GM12878 (cell line): ENCODE results near the gene OLFM1. TPM values are rescaled to one million over a fixed set of nuclear protein-coding genes. Genes with fewer than 3 reads are reported as not detected.

Source experiments
- ATAC-seq: fragments of 200-7000 bp; cut with Tn5 transposase; 3 replicates; pipeline ENCODE4 v1.9.1; 2020; ENCODE audit warnings: mild to moderate bottlenecking, moderate library complexity
- BruUV-seq: library from RNA; stranded (reverse); fragments of 400-500 nt; replicated peaks from 2 replicates; lab custom pipeline; 2021; lab: Mats Ljungman, UMichigan
- CTCF ChIA-PET: fragments of 300-600 bp; sonication (Branson Sonifier 250); formaldehyde crosslinking; extraction: SDS; loops from one replicate; lab custom pipeline; 2021; ENCODE audit warnings: inconsistent platforms; lab: Yijun Ruan, JAX
- POLR2A ChIA-PET: fragments of 350-600 bp; formaldehyde crosslinking; extraction: SDS; loops from one replicate; lab custom pipeline; 2021; ENCODE audit warnings: inconsistent platforms; lab: Charles Lee
- RAD21 ChIA-PET: fragments of 300-600 bp; sonication (Branson Sonifier 250); formaldehyde crosslinking; loops from one replicate; lab custom pipeline; 2023; ENCODE audit warnings: antibody characterized with exemption; ENCODE audit not compliant: unreplicated experiment; lab: Charles Lee
- SMC1A ChIA-PET: fragments of 300-600 bp; sonication (Branson Sonifier 250); formaldehyde crosslinking; loops from one replicate; lab custom pipeline; 2023; ENCODE audit not compliant: unreplicated experiment, uncharacterized antibody; lab: Charles Lee
- DNase-seq: peaks from one replicate; pipeline ENCODE4 v3.0.0-alpha.2; 2011; ENCODE audit warnings: low read depth, low spot score
- FAIRE-seq: peaks from 3 replicates; lab custom pipeline; 2011; peaks lifted over from hg19 to GRCh38; lab: Jason Lieb, UNC
- H2AFZ ChIP-seq: 2 replicates; pipeline ENCODE4 v1.6.0; 2011; ENCODE audit warnings: low read depth, low read length, control low read depth; ENCODE audit not compliant: control insufficient read depth
- H3K27ac ChIP-seq: 2 replicates; pipeline ENCODE4 v1.5.1; 2011; ENCODE audit warnings: control low read depth; ENCODE audit not compliant: control insufficient read depth, insufficient read depth
- H3K27me3 ChIP-seq, 2 experiments: replicated peaks in 1 of 2; 2 replicates each; pipeline versions ENCODE4 v1.6.0 to v1.6.1; 2011; ENCODE audit warnings: low read length in 1 of 2; ENCODE audit not compliant: control insufficient read depth in 2 of 2, insufficient read depth in 2 of 2
- H3K36me3 ChIP-seq, 2 experiments: 2 replicates each; pipeline ENCODE4 v1.5.1; 2011; ENCODE audit warnings: low read length in 1 of 2; ENCODE audit not compliant: control insufficient read depth in 2 of 2, insufficient read depth in 2 of 2
- H3K4me1 ChIP-seq: 2 replicates; pipeline ENCODE4 v1.6.1; 2011; ENCODE audit warnings: mild to moderate bottlenecking, low read length, moderate library complexity, mixed read lengths; ENCODE audit not compliant: control insufficient read depth, insufficient read depth
- H3K4me2 ChIP-seq: 2 replicates; pipeline ENCODE4 v1.6.0; 2011; ENCODE audit warnings: control low read depth; ENCODE audit not compliant: control insufficient read depth, insufficient read depth
- H3K4me3 ChIP-seq: fragments of 200-600 bp; sonication (generic); 2 replicates; pipeline ENCODE4 v1.5.1; 2016
- H3K79me2 ChIP-seq: 2 replicates; pipeline ENCODE4 v1.6.0; 2011; ENCODE audit warnings: low read length; ENCODE audit not compliant: control insufficient read depth, insufficient read depth
- H3K9ac ChIP-seq: 2 replicates; pipeline ENCODE4 v1.8.0; 2011; ENCODE audit warnings: low read length, control low read depth, mixed read lengths; ENCODE audit not compliant: control insufficient read depth, insufficient read depth
- H3K9me3 ChIP-seq: replicated peaks from 3 replicates; pipeline ENCODE4 v1.5.1; 2011; ENCODE audit warnings: mild to moderate bottlenecking, low read length; ENCODE audit not compliant: control insufficient read depth, insufficient read depth
- H4K20me1 ChIP-seq: 2 replicates; pipeline ENCODE4 v1.6.0; 2011; ENCODE audit not compliant: control insufficient read depth, insufficient read depth
- CUX1 ChIP-seq: IDR thresholded peaks from 2 replicates; pipeline ENCODE4 v1.6.1; 2012; ENCODE audit warnings: improper control_type of control experiment, low read depth, low read length; ENCODE audit not compliant: insufficient replicate concordance
- MLLT1 ChIP-seq: fragments of 450-650 bp; IDR thresholded peaks from 2 replicates; pipeline ENCODE4 v1.6.1; 2016; ENCODE audit warnings: mild to moderate bottlenecking
- RUNX3 ChIP-seq: IDR thresholded peaks from 2 replicates; pipeline ENCODE4 v1.6.1; 2012; ENCODE audit warnings: low read length, inconsistent platforms
- SIX5 ChIP-seq: IDR thresholded peaks from 2 replicates; pipeline ENCODE4 v1.6.1; 2011; ENCODE audit warnings: mild to moderate bottlenecking, low read depth, low read length, moderate library complexity; ENCODE audit not compliant: severe bottlenecking
- SMAD5 ChIP-seq: IDR thresholded peaks from 2 replicates; pipeline ENCODE4 v1.6.1; 2016; ENCODE audit warnings: antibody characterized with exemption, low read depth
- USF1 ChIP-seq: IDR thresholded peaks from 2 replicates; pipeline ENCODE4 v1.6.1; 2011; ENCODE audit warnings: borderline replicate concordance, low read depth, mild to moderate bottlenecking, moderate library complexity, mixed read lengths, low read length; ENCODE audit not compliant: insufficient read depth; ENCODE audit errors: extremely low read length
- WGBS: methylation state at CpG from one replicate; pipeline ENCODE4 v1.1.6; 2016; ENCODE audit warnings: low lambda C conversion rate; ENCODE audit not compliant: insufficient replicate concordance, insufficient coverage; ENCODE audit errors: missing lambda C conversion rate; 5-methylcytosine and 5-hydroxymethylcytosine counted together
- in situ Hi-C: fragments of 300-500 bp; cut with MboI; formaldehyde crosslinking; loops from 9 replicates; pipeline ENCODE4 v1.14.3; 2018; ENCODE audit warnings: mixed read lengths
- intact Hi-C: fragments of 100-400 bp; cut with micrococcal nuclease; formaldehyde crosslinking; loops from one replicate; pipeline ENCODE4 v1.14.2; 2022; ENCODE audit not compliant: unreplicated experiment
- polyA plus RNA-seq, 11 experiments: library from polyadenylated mRNA; depleted of rRNA in 4 of 11; unstranded in 6 of 11; stranded (reverse) in 5 of 11; fragments of >200 nt; fragmentation: Nextera tagmentation in 4 of 11; fragmentation: Illumina TruSeq in 1 of 11; extraction: Ambion mirVana in 4 of 11; extraction: Trizol in 1 of 11; gene quantifications; 1 replicate in 1 of 11; 2 replicates in 10 of 11; pipeline versions ENCODE4 v1.2.1 to v1.2.3, GENCODE V29; 2011 to 2016; ENCODE audit warnings: inconsistent platforms in 2 of 11, missing spikeins in 2 of 11, low read depth in 1 of 11
- total RNA-seq, 4 experiments: library from RNA; depleted of rRNA in 3 of 4; stranded (reverse); fragments of >200 nt in 3 of 4; fragmentation: Illumina TruSeq in 1 of 4; extraction: Trizol in 1 of 4; gene quantifications; 2 replicates each; pipeline versions ENCODE4 v1.2.1 to v1.2.3, GENCODE V29; 2013 to 2021

Gene OLFM1
- total and polyA plus RNA-seq, 10 of the 15 experiments (the other 5 are each of a cell fraction or from before 2014, with no cell fraction given): not detected

GRCh38 chr9:135139366-135139959 is 52.0 kb downstream of the OLFM1 start:
- Histone ChIP-seq H3K27ac (no peak overlapping the region), H3K27me3 (no peaks in the 10 kb centered on the region), H4K20me1 (no peaks in the 10 kb centered on the region), H3K4me3 (no peak overlapping the region), H3K4me2 (no peak overlapping the region), H3K36me3 (no peaks in the 10 kb centered on the region), H2AFZ (no peak overlapping the region), H3K79me2 (no peaks in the 10 kb centered on the region), H3K9ac (no peak overlapping the region), H3K9me3 (no peaks in the 10 kb centered on the region), H3K4me1 (no peaks in the 10 kb centered on the region)
- TF ChIP-seq USF1 (peak; percentile 15), SIX5 (peak; percentile 44), SMAD5 (no peak), MLLT1 (no peak), CUX1 (no peak), RUNX3 (no peak)
- in situ Hi-C loops (no loop called here), intact Hi-C loops (no loop called here)
- FAIRE-seq: no peak
- ChIA-PET RAD21 (no interaction called here), SMC1A (no interaction called here), CTCF (no interaction called here), POLR2A (no interaction called here)
- 17% methylated on average over 2 of the region's 2 CpGs for WGBS
- no peak for DNase-seq
- no TSS peak for BruUV-seq
- no peak for ATAC-seq
